B cell (primary cell): ENCODE results near the gene HEPACAM2. TPM values are rescaled to one million over a fixed set of nuclear protein-coding genes. Genes with fewer than 3 reads are reported as not detected.
A peak's percentile ranks its signal among the peaks of the same experiment; 100 is the strongest.

Source experiments
- ATAC-seq: fragments of 200-7000 bp; cut with Tn5 transposase; one replicate; pipeline ENCODE4 v1.10.0; 2021; ENCODE audit warnings: low read depth, mild to moderate bottlenecking, moderate number of reproducible peaks, moderate library complexity
- CTCF ChIA-PET: fragments of 350-600 bp; sonication (Branson Sonifier 250); formaldehyde crosslinking; loops from one replicate; lab custom pipeline; 2021; ENCODE audit warnings: antibody characterized with exemption, inconsistent platforms; lab: Charles Lee
- POLR2A ChIA-PET: fragments of 350-600 bp; sonication (Branson Sonifier 250); formaldehyde crosslinking; loops from one replicate; lab custom pipeline; 2021; ENCODE audit warnings: antibody characterized with exemption; lab: Charles Lee
- DNase-seq: peaks from one replicate; pipeline ENCODE4 v3.0.0; 2013
- H2AFZ ChIP-seq: 2 replicates; pipeline ENCODE4 v1.6.1; 2012; ENCODE audit warnings: mild to moderate bottlenecking, low read depth, low read length; ENCODE audit not compliant: insufficient read depth, poor library complexity, severe bottlenecking
- H3K27ac ChIP-seq, 2 donors: 1 replicate in 1 of 2; 2 replicates in 1 of 2; pipeline ENCODE4 v1.5.1; 2012 to 2013; ENCODE audit warnings: low read length in 2 of 2, mild to moderate bottlenecking in 2 of 2, moderate library complexity in 1 of 2
- H3K27me3 ChIP-seq, 4 experiments: fragments of 200-600 bp in 1 of 4; sonication (generic) in 1 of 4; replicated peaks in 1 of 4; 1 replicate in 2 of 4; 2 replicates in 2 of 4; pipeline versions ENCODE4 v1.6.1 to v1.7.0; 2013 to 2016; ENCODE audit warnings: low read length in 3 of 4, mild to moderate bottlenecking in 2 of 4, mixed read lengths in 1 of 4, moderate library complexity in 1 of 4; ENCODE audit not compliant: insufficient read depth in 4 of 4, control insufficient read depth in 3 of 4; ENCODE audit errors: control extremely low read depth in 1 of 4
- H3K36me3 ChIP-seq, 2 experiments: replicated peaks in 1 of 2; 1 replicate in 1 of 2; 2 replicates in 1 of 2; pipeline versions ENCODE4 v1.6.1 to v1.7.1; 2013; ENCODE audit warnings: low read length in 1 of 2; ENCODE audit not compliant: insufficient read depth in 2 of 2, control insufficient read depth in 1 of 2; ENCODE audit errors: control extremely low read depth in 1 of 2, extremely low read depth in 1 of 2
- H3K4me1 ChIP-seq, 2 donors: fragments of 200-600 bp in 1 of 2; sonication (generic) in 1 of 2; 1 replicate in 1 of 2; 2 replicates in 1 of 2; pipeline versions ENCODE4 v1.5.1 to v1.6.1; 2013 to 2017; ENCODE audit warnings: low read length in 2 of 2; ENCODE audit not compliant: control insufficient read depth in 2 of 2, insufficient read depth in 2 of 2
- H3K4me2 ChIP-seq: replicated peaks from 2 replicates; pipeline ENCODE3; 2012; ENCODE audit warnings: mild to moderate bottlenecking, low read depth, low read length; ENCODE audit not compliant: poor library complexity, severe bottlenecking
- H3K4me3 ChIP-seq, 5 experiments: fragments of 200-600 bp in 1 of 5; sonication (generic) in 1 of 5; 1 replicate in 3 of 5; 2 replicates in 2 of 5; pipeline versions ENCODE4 v1.5.1 to v1.7.0; 2011 to 2016; ENCODE audit warnings: low read length in 4 of 5, mild to moderate bottlenecking in 4 of 5, low read depth in 2 of 5, control low read depth in 1 of 5, moderate library complexity in 1 of 5; ENCODE audit not compliant: insufficient read depth in 1 of 5; ENCODE audit errors: control extremely low read depth in 1 of 5, extremely low read depth in 1 of 5
- H3K79me2 ChIP-seq: fragments of 200-600 bp; sonication (generic); one replicate; pipeline ENCODE4 v1.6.0; 2016; ENCODE audit warnings: low read length; ENCODE audit not compliant: control insufficient read depth, insufficient read depth
- H3K9ac ChIP-seq: fragments of 200-600 bp; sonication (generic); 2 replicates; pipeline ENCODE4 v1.6.1; 2017; ENCODE audit warnings: mild to moderate bottlenecking, low read length, moderate library complexity
- H3K9me3 ChIP-seq, 3 donors: one replicate each; pipeline versions ENCODE4 v1.6.1 to v1.7.1; 2013; ENCODE audit warnings: low read length in 2 of 3; ENCODE audit not compliant: control insufficient read depth in 2 of 3, insufficient read depth in 1 of 3; ENCODE audit errors: control extremely low read depth in 1 of 3
- H4K20me1 ChIP-seq: 2 replicates; pipeline ENCODE4 v1.6.0; 2012; ENCODE audit warnings: mild to moderate bottlenecking, low read length; ENCODE audit not compliant: insufficient read depth, control insufficient read depth, poor library complexity, severe bottlenecking
- H3K27ac Mint-ChIP-seq: one replicate; pipeline ENCODE4 v1.8.0; 2021; ENCODE audit warnings: mixed read lengths
- H3K27me3 Mint-ChIP-seq: one replicate; pipeline ENCODE4 v1.8.0; 2021; ENCODE audit warnings: mixed read lengths
- H3K4me1 Mint-ChIP-seq: one replicate; pipeline ENCODE4 v1.8.0; 2021; ENCODE audit warnings: mixed read lengths
- H3K4me3 Mint-ChIP-seq: one replicate; pipeline ENCODE4 v1.8.0; 2021; ENCODE audit warnings: mixed read lengths
- H3K9me3 Mint-ChIP-seq: one replicate; pipeline ENCODE4 v1.8.0; 2022; ENCODE audit warnings: mixed read lengths; ENCODE audit not compliant: insufficient read depth
- CTCF ChIP-seq: fragments of 200-600 bp; IDR thresholded peaks from one replicate; pipeline ENCODE4 v1.8.0; 2022; ENCODE audit warnings: antibody characterized with exemption, mild to moderate bottlenecking
- EZH2 ChIP-seq: IDR thresholded peaks from 2 replicates; pipeline ENCODE4 v1.6.1; 2012; ENCODE audit warnings: borderline replicate concordance, low read depth, mild to moderate bottlenecking, moderate library complexity, low read length; ENCODE audit not compliant: insufficient read depth, poor library complexity, severe bottlenecking
- WGBS: methylation state at CpG from one replicate; pipeline ENCODE4 v1.1.5; 2013; ENCODE audit warnings: missing lambda C conversion rate; ENCODE audit not compliant: insufficient coverage; 5-methylcytosine and 5-hydroxymethylcytosine counted together
- intact Hi-C: fragments of 100-400 bp; cut with micrococcal nuclease; formaldehyde crosslinking; loops from one replicate; pipeline ENCODE4 v1.10.0; 2022
- polyA plus RNA-seq: library from polyadenylated mRNA; depleted of rRNA; stranded (reverse); fragments of >200 nt; gene quantifications from 2 replicates; pipeline ENCODE4 v1.2.3, GENCODE V29; 2012
- total RNA-seq, 2 donors: library from RNA; stranded (reverse); fragments of 120-200 nt in 1 of 2; gene quantifications; 1 replicate in 1 of 2; 2 replicates in 1 of 2; pipeline versions ENCODE4 v1.2.3 to v1.2.4, GENCODE V29; 2013 to 2022

The HEPACAM2 gene
- total and polyA plus RNA-seq, 2 donors (not counting 1 experiment from before 2014, with no cell fraction given), result not detected

- Histone ChIP-seq H3K27me3 (no peaks in the 10 kb centered on the region), H3K27ac (peak overlapping the region; percentile 39 to 81), H3K36me3 (no peaks in the 10 kb centered on the region), H3K79me2 (no peaks in the 10 kb centered on the region), H4K20me1 (no peaks in the 10 kb centered on the region), H3K4me2 (peak overlapping the region; percentile 57), H3K4me1 (peaks cover 4 to 8% of the 10 kb centered on the region in 2 donors), H2AFZ (peak overlapping the region; percentile 58), H3K4me3 (no peak overlapping the region), H3K9me3 (peaks cover 0 to 12% (median 12%) of the 10 kb centered on the region in 3 donors), H3K9ac (no peak overlapping the region)
- ATAC-seq (no peak), DNase-seq (no peak)
- TF ChIP-seq EZH2 (no peak), CTCF (no peak)
- ChIA-PET CTCF (no interaction called here), POLR2A (no interaction called here)
- Mint-ChIP-seq H3K27ac (no peak overlapping the region), H3K27me3 (no peaks in the 10 kb centered on the region), H3K4me3 (no peak overlapping the region), H3K4me1 (peaks cover 19% of the 10 kb centered on the region), H3K9me3 (peaks cover 13% of the 10 kb centered on the region)
- intact Hi-C loops, result loop anchor here (1.0 to 5.0 kb wide), 3 partner anchors 16 to 63 kb away; partner anchors contain the start of genes HEPACAM2, SAMD9 and SAMD9L
- no CpG with 5 or more reads among the region's 2 CpGs for WGBS
Measured at GRCh38 chr7:93164766-93165165, 61.5 kb downstream of the HEPACAM2 start.

- no peak overlapping the region for H3K27ac ChIP-seq
- H3K9me3 ChIP-seq, result peaks cover 0 to 12% (median 10%) of the 10 kb centered on the region in 3 donors
- DNase-seq, result no peak
- H3K27me3 ChIP-seq, result no peaks in the 10 kb centered on the region
- intact Hi-C loops, result no loop called here
- TF ChIP-seq CTCF (no peak), EZH2 (no peak)
- no peaks in the 10 kb centered on the region for H3K79me2 ChIP-seq
- CTCF ChIA-PET, result no interaction called here
- Mint-ChIP-seq H3K9me3 (peaks cover 11% of the 10 kb centered on the region), H3K4me1 (peaks cover 12% of the 10 kb centered on the region), H3K4me3 (no peak overlapping the region), H3K27ac (no peak overlapping the region), H3K27me3 (no peaks in the 10 kb centered on the region)
- H3K4me1 ChIP-seq, result peaks cover 4 to 8% of the 10 kb centered on the region in 2 donors
- H2AFZ ChIP-seq, result no peak overlapping the region
- POLR2A ChIA-PET, result no interaction called here
- 100% methylated on average over 1 of the region's 3 CpGs for WGBS
- H4K20me1 ChIP-seq, result no peaks in the 10 kb centered on the region
- H3K4me3 ChIP-seq, result no peak overlapping the region
- no peaks in the 10 kb centered on the region for H3K36me3 ChIP-seq
- no peak overlapping the region for H3K9ac ChIP-seq
- no peak overlapping the region for H3K4me2 ChIP-seq
- ATAC-seq, result no peak
Measured at GRCh38 chr7:93161181-93161762, 65.0 kb downstream of the HEPACAM2 start.
